ENCODE data around the gene CTNNAL1. TPM values are rescaled to one million over a fixed set of nuclear protein-coding genes. Genes with fewer than 3 reads are reported as not detected.
A peak's percentile ranks its signal among the peaks of the same experiment; 100 is the strongest.

CTNNAL1 gene
- total and polyA plus RNA-seq, 4 donors: 20.6 to 53.9 (median 37.0) TPM

- ATAC-seq (ENCODE audit: insufficient read depth, low FRiP score): no peak
- H3K4me1 ChIP-seq (ENCODE audit: control insufficient read depth in 5 of 5, insufficient read depth in 5 of 5, low read length in 5 of 5): peaks cover 0 to 30% (median 11%) of the 10 kb centered on the region in 5 donors
- H3K36me3 ChIP-seq (ENCODE audit: control insufficient read depth in 4 of 4, insufficient read depth in 4 of 4, low read length in 4 of 4): peaks cover 6 to 28% (median 22%) of the 10 kb centered on the region in 4 donors
- no peak for TF ChIP-seq CTCF (IDR thresholded peaks at IDR 0.05; ENCODE audit: control extremely low read depth, extremely low read depth)
- no peaks in the 10 kb centered on the region for H3K9me3 ChIP-seq (ENCODE audit: control insufficient read depth in 4 of 4, insufficient read depth in 3 of 4, low read length in 3 of 4)
- no peak overlapping the region for H3K27ac ChIP-seq (ENCODE audit: low read depth in 1 of 2, low read length in 1 of 2)
- no peak overlapping the region for H3K9ac ChIP-seq (ENCODE audit: insufficient read depth in 1 of 2, low read length in 2 of 2)
- no peak for DNase-seq
- H3K27me3 ChIP-seq (ENCODE audit: control insufficient read depth in 3 of 3, insufficient read depth in 3 of 3, low read length in 2 of 3): no peaks in the 10 kb centered on the region
- no peak overlapping the region for H3K4me3 ChIP-seq
- WGBS, 2 donors: 87 to 89% methylated on average over 4 of the region's 4 CpGs
Observed at GRCh38 chr9:109039539-109039938, 26.2 kb upstream of the CTNNAL1 start.

- peak in 2 of 3 donors; percentile 65 to 66 for DNase-seq
- no peak for ATAC-seq (ENCODE audit: insufficient read depth, low FRiP score)
- H3K9me3 ChIP-seq (ENCODE audit: control insufficient read depth in 4 of 4, insufficient read depth in 3 of 4, low read length in 3 of 4): no peaks in the 10 kb centered on the region
- peaks cover 6 to 30% (median 19%) of the 10 kb centered on the region in 4 donors for H3K36me3 ChIP-seq (ENCODE audit: control insufficient read depth in 4 of 4, insufficient read depth in 4 of 4, low read length in 4 of 4)
- H3K4me3 ChIP-seq: no peak overlapping the region
- H3K4me1 ChIP-seq (ENCODE audit: control insufficient read depth in 5 of 5, insufficient read depth in 5 of 5, low read length in 5 of 5): peaks cover 0 to 30% (median 11%) of the 10 kb centered on the region in 5 donors
- no peak overlapping the region for H3K27ac ChIP-seq (ENCODE audit: low read depth in 1 of 2, low read length in 1 of 2)
- WGBS, 2 donors: 76 to 86% methylated on average over 4 of the region's 4 CpGs
- H3K27me3 ChIP-seq (ENCODE audit: control insufficient read depth in 3 of 3, insufficient read depth in 3 of 3, low read length in 2 of 3): no peaks in the 10 kb centered on the region
- H3K9ac ChIP-seq (ENCODE audit: insufficient read depth in 1 of 2, low read length in 2 of 2): no peak overlapping the region
- no peak for TF ChIP-seq CTCF (IDR thresholded peaks at IDR 0.05; ENCODE audit: control extremely low read depth, extremely low read depth)
Observed at GRCh38 chr9:109037946-109038715, 24.8 kb upstream of the CTNNAL1 start.

- TF ChIP-seq CTCF (IDR thresholded peaks at IDR 0.05; ENCODE audit: control extremely low read depth, extremely low read depth): no peak
- Histone ChIP-seq H3K9me3 (ENCODE audit: control insufficient read depth in 4 of 4, insufficient read depth in 3 of 4, low read length in 3 of 4) (no peaks in the 10 kb centered on the region), H3K27me3 (ENCODE audit: control insufficient read depth in 3 of 3, insufficient read depth in 3 of 3, low read length in 2 of 3) (no peaks in the 10 kb centered on the region), H3K36me3 (ENCODE audit: control insufficient read depth in 4 of 4, insufficient read depth in 4 of 4, low read length in 4 of 4) (peaks cover 8 to 32% (median 16%) of the 10 kb centered on the region in 4 donors), H3K4me3 (no peak overlapping the region), H3K9ac (ENCODE audit: insufficient read depth in 1 of 2, low read length in 2 of 2) (no peak overlapping the region), H3K4me1 (ENCODE audit: control insufficient read depth in 5 of 5, insufficient read depth in 5 of 5, low read length in 5 of 5) (peaks cover 0 to 30% (median 11%) of the 10 kb centered on the region in 5 donors), H3K27ac (ENCODE audit: low read depth in 1 of 2, low read length in 1 of 2) (peak overlapping the region; percentile 33 to 58)
- ATAC-seq (ENCODE audit: insufficient read depth, low FRiP score) (no peak), DNase-seq (peak in 2 of 3 donors; percentile 30 to 57)
- 78 to 83% methylated on average over 6 of the region's 6 CpGs for WGBS, 2 donors
Observed at GRCh38 chr9:109036744-109037680, 23.7 kb upstream of the CTNNAL1 start.
